Tibial artery (tissue), 4 donors: ENCODE measurements around the gene AKAP12.
"Not testable (repeated sequence)": the region's sequence is repeated elsewhere in the genome, so short reads cannot be mapped to it uniquely, and the experiment has no call there.

Experiments
- DNase-seq, 2 donors: peaks; one replicate each; pipeline ENCODE4 v3.0.0-alpha.2; 2019
- H3K27ac ChIP-seq, 2 donors: fragments of 200-600 bp; sonication (generic) in 1 of 2; 1 replicate in 1 of 2; 2 replicates in 1 of 2; pipeline ENCODE4 v1.5.1; 2018 to 2019; ENCODE audit warnings: mild to moderate bottlenecking in 1 of 2
- H3K27me3 ChIP-seq, 2 donors: fragments of 200-600 bp; sonication (generic) in 1 of 2; one replicate each; pipeline versions ENCODE4 v1.5.1 to v1.6.0; 2016 to 2019
- H3K36me3 ChIP-seq, 3 donors: fragments of 200-600 bp; sonication (generic) in 2 of 3; one replicate each; pipeline ENCODE4 v1.5.1; 2016 to 2019; ENCODE audit warnings: mild to moderate bottlenecking in 2 of 3
- H3K4me1 ChIP-seq, 4 donors: fragments of 200-600 bp; sonication (generic) in 2 of 4; 1 replicate in 3 of 4; 2 replicates in 1 of 4; pipeline ENCODE4 v1.5.1; 2016 to 2019
- H3K4me3 ChIP-seq, 2 donors: fragments of 200-600 bp; sonication (generic) in 1 of 2; 1 replicate in 1 of 2; 2 replicates in 1 of 2; pipeline ENCODE4 v1.5.1; 2018 to 2019; ENCODE audit warnings: mild to moderate bottlenecking in 2 of 2
- H3K9me3 ChIP-seq, 3 donors: fragments of 200-600 bp; sonication (generic) in 1 of 3; one replicate each; pipeline ENCODE4 v1.5.1; 2016 to 2019
- CTCF ChIP-seq, 2 experiments: fragments of 200-600 bp in 1 of 2; fragments of 450-650 bp in 1 of 2; IDR thresholded peaks; one replicate each; pipeline ENCODE4 v1.5.1; 2017 to 2019; ENCODE audit warnings: antibody characterized with exemption in 2 of 2, mild to moderate bottlenecking in 1 of 2, moderate library complexity in 1 of 2
- intact Hi-C: fragments of 100-400 bp; cut with DNase I; formaldehyde crosslinking; loops from one replicate; pipeline ENCODE4 v1.15.0; 2023; ENCODE audit warnings: low total_unique reads

The AKAP12 gene

DNA sequence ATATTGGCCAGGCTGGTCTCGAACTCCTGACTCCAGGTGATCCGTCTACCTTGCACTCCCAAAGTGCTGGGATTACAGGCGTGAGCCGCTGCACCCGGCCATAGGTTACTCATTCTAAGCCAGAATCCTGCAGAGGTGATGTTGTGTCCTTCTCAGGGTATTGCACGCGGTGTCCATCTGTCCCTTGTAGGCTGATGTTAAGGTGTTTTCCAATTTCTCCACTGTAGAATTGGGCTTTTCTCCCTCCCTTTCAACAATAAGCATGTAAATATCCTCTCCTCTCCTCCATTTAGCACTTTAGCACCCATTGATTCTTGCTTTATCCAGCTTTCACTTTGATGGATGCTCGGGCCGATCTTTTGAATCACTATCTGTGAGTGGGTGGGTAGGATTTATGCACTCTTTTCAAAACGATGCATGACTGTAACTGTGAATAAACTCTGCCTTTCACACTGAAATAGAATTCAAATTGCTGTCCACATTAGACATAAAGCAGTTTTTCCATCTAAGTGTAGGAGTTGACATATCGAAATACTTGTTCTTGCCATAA lies 99.0 kb downstream of the AKAP12 start:
- Histone ChIP-seq H3K9me3 (no peaks in the 10 kb centered on the region), H3K4me1 (peaks cover 0 to 3% (median 0%) of the 10 kb centered on the region in 4 donors), H3K27ac (no peak overlapping the region), H3K27me3 (no peaks in the 10 kb centered on the region), H3K36me3 (peaks cover 0 to 4% (median 0%) of the 10 kb centered on the region in 3 donors), H3K4me3 (no peak overlapping the region)
- DNase-seq = no peak
- no peak for TF ChIP-seq CTCF (IDR thresholded peaks at IDR 0.05)
- intact Hi-C loops = no loop called here

GRCh38 chr6:151339369-151339768 lies 99.6 kb downstream of the AKAP12 start:
- Histone ChIP-seq H3K4me3 (no peak overlapping the region), H3K4me1 (peaks cover 0 to 3% (median 0%) of the 10 kb centered on the region in 4 donors), H3K36me3 (peaks cover 0 to 4% (median 0%) of the 10 kb centered on the region in 3 donors), H3K27ac (no peak overlapping the region), H3K9me3 (no peaks in the 10 kb centered on the region), H3K27me3 (no peaks in the 10 kb centered on the region)
- no peak for TF ChIP-seq CTCF (IDR thresholded peaks at IDR 0.05)
- intact Hi-C loops = no loop called here
- DNase-seq = no peak

- intact Hi-C loops = no loop called here
- no peaks in the 10 kb centered on the region for H3K4me1 ChIP-seq
- no peaks in the 10 kb centered on the region for H3K9me3 ChIP-seq
- H3K36me3 ChIP-seq = peaks cover 0 to 4% (median 0%) of the 10 kb centered on the region in 3 donors
- no peaks in the 10 kb centered on the region for H3K27me3 ChIP-seq
- TF ChIP-seq CTCF (IDR thresholded peaks at IDR 0.05) = no peak
- no peak for DNase-seq
- no peak overlapping the region for H3K27ac ChIP-seq
- no peak overlapping the region for H3K4me3 ChIP-seq
These were observed 100.6 kb downstream of the AKAP12 start for GRCh38 chr6:151340219-151340978.

DNA sequence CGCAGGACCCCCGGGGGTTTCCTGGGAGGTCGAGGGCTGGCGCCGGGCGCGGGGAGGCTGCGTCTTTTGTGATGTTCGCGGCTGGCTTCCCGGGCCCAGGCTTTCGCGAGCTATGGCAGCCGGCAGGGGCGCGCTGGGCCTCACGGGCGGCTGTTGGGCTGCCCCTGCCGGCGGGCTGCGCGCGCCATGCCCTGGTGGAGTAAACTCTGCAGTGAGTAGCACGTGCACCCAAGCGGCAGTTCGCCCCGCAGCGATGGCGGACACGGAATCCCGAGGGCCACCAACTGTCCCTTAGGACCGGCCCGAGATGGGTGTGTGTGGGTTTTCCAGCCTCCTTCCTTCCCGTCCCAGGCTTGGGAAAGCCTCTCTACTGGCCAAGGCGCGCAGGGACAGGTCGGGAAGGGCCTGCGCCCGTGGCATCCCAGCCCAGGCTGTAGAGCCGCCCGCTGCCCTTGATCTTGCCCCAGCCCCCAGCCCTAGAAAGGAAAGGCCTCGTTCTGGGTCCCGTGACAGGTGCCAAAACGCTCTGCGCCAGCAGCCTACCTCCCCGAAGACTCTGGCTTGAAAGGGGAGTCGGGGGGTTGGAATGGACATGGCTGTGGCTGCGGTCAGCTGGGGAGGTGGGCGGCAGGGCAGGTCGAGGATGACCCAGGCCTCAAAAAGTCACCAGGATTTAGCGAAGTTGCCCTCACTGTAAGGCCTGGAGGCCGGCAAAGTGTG lies 101.9 kb downstream of the AKAP12 start:
- peaks cover 0 to 4% (median 0%) of the 10 kb centered on the region in 3 donors for H3K36me3 ChIP-seq
- H3K9me3 ChIP-seq = no peaks in the 10 kb centered on the region
- H3K27ac ChIP-seq = no peak overlapping the region
- H3K27me3 ChIP-seq = no peaks in the 10 kb centered on the region
- no peak for DNase-seq
- no peaks in the 10 kb centered on the region for H3K4me1 ChIP-seq
- intact Hi-C loops = no loop called here
- no peak for TF ChIP-seq CTCF (IDR thresholded peaks at IDR 0.05)
- H3K4me3 ChIP-seq = no peak overlapping the region

DNA sequence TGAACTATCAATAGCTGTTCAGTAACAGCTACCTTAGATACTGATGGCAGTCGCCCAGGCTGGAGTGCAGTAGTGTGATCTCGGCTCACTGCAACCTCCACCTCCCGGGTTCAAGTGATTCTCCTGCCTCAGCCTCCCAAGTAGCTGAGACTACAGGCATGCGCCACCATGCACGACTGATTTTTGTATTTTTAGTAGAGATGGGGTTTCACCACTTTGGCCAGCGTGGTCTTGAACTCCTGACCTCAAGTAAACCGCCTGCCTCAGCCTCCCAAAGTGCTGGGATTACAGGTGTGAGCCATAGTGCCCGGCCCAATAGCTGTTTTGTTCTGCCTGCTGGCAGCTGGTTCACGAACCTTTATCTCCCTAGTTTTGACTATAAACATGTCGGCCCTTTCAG lies 103.0 kb downstream of the AKAP12 start:
- H3K36me3 ChIP-seq, H3K9me3 ChIP-seq, H3K4me1 ChIP-seq, DNase-seq, H3K27me3 ChIP-seq, intact Hi-C loops, H3K27ac ChIP-seq, H3K4me3 ChIP-seq: not testable (repeated sequence)
